Effector memory CD4-positive, alpha-beta T cell (primary cell): ENCODE measurements around the gene VPS33B.
"Not testable (repeated sequence)": the region's sequence is repeated elsewhere in the genome, so short reads cannot be mapped to it uniquely, and the experiment has no call there.

Experiments
- DNase-seq, 3 donors: peaks; one replicate each; pipeline ENCODE4 v3.0.0-alpha.2; 2020
- H3K27ac ChIP-seq: 2 replicates; pipeline ENCODE4 v1.7.0; 2013; ENCODE audit warnings: mild to moderate bottlenecking, low read length, moderate library complexity; ENCODE audit not compliant: insufficient read depth, poor library complexity, severe bottlenecking
- H3K27me3 ChIP-seq: replicated peaks from 2 replicates; pipeline ENCODE4 v1.7.0; 2013; ENCODE audit warnings: mild to moderate bottlenecking, low read length; ENCODE audit not compliant: insufficient read depth, control insufficient read depth, poor library complexity, severe bottlenecking
- H3K36me3 ChIP-seq: 2 replicates; pipeline ENCODE4 v1.7.0; 2013; ENCODE audit warnings: mild to moderate bottlenecking, low read length, moderate library complexity; ENCODE audit not compliant: control insufficient read depth, insufficient read depth
- H3K4me1 ChIP-seq: 2 replicates; pipeline ENCODE4 v1.7.0; 2013; ENCODE audit warnings: low read length, mild to moderate bottlenecking; ENCODE audit not compliant: control insufficient read depth, insufficient read depth, poor library complexity, severe bottlenecking
- H3K4me3 ChIP-seq: 2 replicates; pipeline ENCODE4 v1.7.0; 2013; ENCODE audit warnings: low read length, low read depth, mild to moderate bottlenecking; ENCODE audit not compliant: insufficient read depth, poor library complexity, severe bottlenecking
- H3K9me3 ChIP-seq: 2 replicates; pipeline ENCODE4 v1.7.0; 2013; ENCODE audit warnings: mild to moderate bottlenecking, low read length, moderate library complexity; ENCODE audit not compliant: control insufficient read depth

The VPS33B gene

GRCh38 chr15:91054816-91055215 is 32.4 kb upstream of the VPS33B start:
- Histone ChIP-seq H3K4me3 (no peak overlapping the region), H3K4me1 (no peaks in the 10 kb centered on the region), H3K27me3 (no peaks in the 10 kb centered on the region), H3K36me3 (no peaks in the 10 kb centered on the region), H3K9me3 (no peaks in the 10 kb centered on the region), H3K27ac (no peak overlapping the region)
- no peak for DNase-seq

- Histone ChIP-seq H3K4me1 (peaks cover 7% of the 10 kb centered on the region), H3K27ac (no peak overlapping the region), H3K36me3 (no peaks in the 10 kb centered on the region), H3K27me3 (no peaks in the 10 kb centered on the region), H3K9me3 (no peaks in the 10 kb centered on the region), H3K4me3 (no peak overlapping the region)
- DNase-seq: no peak
These were observed 28.9 kb upstream of the VPS33B start for GRCh38 chr15:91051248-91051647.

GRCh38 chr15:91050128-91050455 is 27.7 kb upstream of the VPS33B start:
- H3K4me1 ChIP-seq: peaks cover 7% of the 10 kb centered on the region

GRCh38 chr15:91049378-91050127 is 27.2 kb upstream of the VPS33B start:
- Histone ChIP-seq H3K36me3 (no peaks in the 10 kb centered on the region), H3K4me3 (no peak overlapping the region), H3K27me3 (no peaks in the 10 kb centered on the region), H3K27ac (no peak overlapping the region), H3K9me3 (no peaks in the 10 kb centered on the region), H3K4me1 (peaks cover 7% of the 10 kb centered on the region)
- DNase-seq: peak in 2 of 3 donors; percentile 13 to 29

More at GRCh38 chr15:91050128-91050455, 27.7 kb upstream of the VPS33B start:
- Histone ChIP-seq H3K4me3 (no peak overlapping the region), H3K27ac (no peak overlapping the region), H3K27me3 (no peaks in the 10 kb centered on the region), H3K9me3 (no peaks in the 10 kb centered on the region), H3K36me3 (no peaks in the 10 kb centered on the region)
- no peak for DNase-seq

GRCh38 chr15:91047545-91048199 is 25.3 kb upstream of the VPS33B start:
- Histone ChIP-seq H3K4me1 (peaks cover 7% of the 10 kb centered on the region), H3K9me3 (no peaks in the 10 kb centered on the region), H3K27ac (no peak overlapping the region), H3K27me3 (no peaks in the 10 kb centered on the region), H3K4me3 (no peak overlapping the region), H3K36me3 (no peaks in the 10 kb centered on the region)
- no peak for DNase-seq

- not testable (repeated sequence) for H3K36me3 ChIP-seq, H3K4me1 ChIP-seq, H3K27me3 ChIP-seq, H3K9me3 ChIP-seq, DNase-seq, H3K4me3 ChIP-seq, H3K27ac ChIP-seq
These were observed 23.7 kb upstream of the VPS33B start for GRCh38 chr15:91046056-91046455.

- H3K4me3 ChIP-seq: no peak overlapping the region
- peaks cover 7% of the 10 kb centered on the region for H3K4me1 ChIP-seq
- no peak for DNase-seq
- H3K27me3 ChIP-seq: no peaks in the 10 kb centered on the region
- H3K27ac ChIP-seq: no peak overlapping the region
- no peaks in the 10 kb centered on the region for H3K36me3 ChIP-seq
- no peaks in the 10 kb centered on the region for H3K9me3 ChIP-seq
These were observed 22.7 kb upstream of the VPS33B start for GRCh38 chr15:91045065-91045464.

- Histone ChIP-seq H3K4me3 (no peak overlapping the region), H3K9me3 (no peaks in the 10 kb centered on the region), H3K36me3 (no peaks in the 10 kb centered on the region), H3K27ac (no peak overlapping the region), H3K4me1 (peaks cover 5% of the 10 kb centered on the region), H3K27me3 (no peaks in the 10 kb centered on the region)
- no peak for DNase-seq
These were observed 20.9 kb upstream of the VPS33B start for GRCh38 chr15:91043202-91043874.

GRCh38 chr15:91040856-91041255 is 18.5 kb upstream of the VPS33B start:
- H3K27ac ChIP-seq: no peak overlapping the region
- no peak for DNase-seq
- no peaks in the 10 kb centered on the region for H3K36me3 ChIP-seq
- H3K4me1 ChIP-seq: no peaks in the 10 kb centered on the region
- no peak overlapping the region for H3K4me3 ChIP-seq
- H3K27me3 ChIP-seq: no peaks in the 10 kb centered on the region
- no peaks in the 10 kb centered on the region for H3K9me3 ChIP-seq

- DNase-seq: no peak
- Histone ChIP-seq H3K9me3 (no peaks in the 10 kb centered on the region), H3K27ac (no peak overlapping the region), H3K36me3 (no peaks in the 10 kb centered on the region), H3K4me1 (no peaks in the 10 kb centered on the region), H3K4me3 (no peak overlapping the region), H3K27me3 (no peaks in the 10 kb centered on the region)
These were observed 17.6 kb upstream of the VPS33B start for GRCh38 chr15:91039996-91040395.
